ENCODE measurements around the gene SLC12A8. TPM values are rescaled to one million over a fixed set of nuclear protein-coding genes. Genes with fewer than 3 reads are reported as not detected.
"Not testable (repeated sequence)": the region's sequence is repeated elsewhere in the genome, so short reads cannot be mapped to it uniquely, and the experiment has no call there.

SLC12A8 gene
- total RNA-seq, 1 donor from 2014 or later = 0.20 TPM

DNA sequence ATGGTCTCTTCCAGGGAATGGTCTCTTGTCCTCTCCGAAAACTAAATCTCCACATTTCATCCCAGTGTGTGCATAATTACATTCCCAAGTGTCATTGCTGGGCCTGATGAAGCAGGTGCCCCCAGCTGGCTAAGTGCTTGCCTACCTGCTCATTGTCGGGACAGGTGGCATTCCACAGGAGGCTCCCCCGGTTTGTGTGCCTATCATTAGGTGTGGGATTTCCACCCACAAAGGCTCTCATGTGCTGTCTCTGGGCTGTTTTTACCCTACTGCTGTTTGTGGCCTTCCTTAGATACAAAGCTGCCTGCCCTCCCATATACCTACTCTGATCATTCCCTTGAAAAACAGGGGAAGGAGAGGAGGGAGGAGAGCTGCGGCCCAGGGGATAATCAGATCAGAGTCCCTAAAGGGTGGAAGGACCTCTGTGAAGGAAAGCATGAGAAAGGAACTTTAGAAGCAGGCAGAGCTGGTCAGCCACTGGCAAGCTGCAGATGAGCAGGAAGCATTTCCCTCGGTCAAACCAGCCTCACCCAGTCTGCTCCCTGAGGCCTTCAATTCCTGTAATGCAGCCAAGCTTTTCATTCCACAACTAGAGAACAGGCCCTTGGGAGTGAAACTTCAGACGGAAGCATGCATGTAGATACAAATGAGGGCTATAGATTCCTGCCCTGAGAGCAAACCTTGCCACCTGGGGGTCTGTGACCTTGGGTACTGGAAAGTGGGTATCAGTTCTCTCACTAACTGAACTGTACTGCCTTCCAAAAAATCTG, 96.1 kb downstream of the SLC12A8 start:
- DNase-seq (ENCODE audit: low read depth in 2 of 2) = peak in 1 of 2 donors; percentile 28

DNA sequence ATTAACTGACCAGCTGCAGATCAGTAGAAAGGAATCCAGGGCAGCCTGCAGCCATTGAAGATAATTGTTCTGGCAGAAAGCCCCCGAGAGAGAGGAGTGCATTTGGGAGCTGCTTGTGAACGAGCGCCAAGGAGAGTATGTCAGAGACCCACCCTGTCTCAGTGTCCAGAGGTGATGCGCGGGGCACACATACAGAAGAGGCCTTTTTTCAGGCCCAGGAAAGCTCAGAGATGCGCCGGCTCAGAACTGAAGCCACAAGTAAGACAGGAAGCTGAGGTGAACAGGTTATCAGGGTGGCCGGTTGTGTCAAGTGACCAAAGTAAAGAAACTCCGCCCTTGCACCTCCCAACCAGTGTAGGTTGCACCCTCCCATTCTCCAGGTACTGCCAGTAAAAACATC, 96.9 kb downstream of the SLC12A8 start:
- DNase-seq (ENCODE audit: low read depth in 2 of 2) = no peak

DNA sequence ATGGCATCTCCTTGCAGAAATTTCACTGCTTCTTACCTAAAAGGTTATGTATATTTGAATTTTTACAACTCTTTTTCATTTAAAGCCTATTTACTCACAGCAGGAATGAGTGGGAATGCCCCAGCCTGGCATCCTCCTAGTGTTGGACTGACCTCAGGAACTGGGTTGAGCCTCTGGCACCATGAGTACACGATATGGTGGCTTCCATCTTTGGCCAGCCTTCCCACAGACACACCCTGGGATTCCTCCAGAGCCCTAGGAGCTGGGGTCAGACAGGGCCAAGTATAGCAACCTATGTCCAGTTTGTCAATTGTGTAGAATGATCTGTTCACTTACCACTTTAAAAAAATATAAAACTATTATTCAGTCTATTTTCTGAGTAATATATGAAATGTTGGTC, 99.6 kb downstream of the SLC12A8 start:
- no peak for DNase-seq (ENCODE audit: low read depth in 2 of 2)

DNA sequence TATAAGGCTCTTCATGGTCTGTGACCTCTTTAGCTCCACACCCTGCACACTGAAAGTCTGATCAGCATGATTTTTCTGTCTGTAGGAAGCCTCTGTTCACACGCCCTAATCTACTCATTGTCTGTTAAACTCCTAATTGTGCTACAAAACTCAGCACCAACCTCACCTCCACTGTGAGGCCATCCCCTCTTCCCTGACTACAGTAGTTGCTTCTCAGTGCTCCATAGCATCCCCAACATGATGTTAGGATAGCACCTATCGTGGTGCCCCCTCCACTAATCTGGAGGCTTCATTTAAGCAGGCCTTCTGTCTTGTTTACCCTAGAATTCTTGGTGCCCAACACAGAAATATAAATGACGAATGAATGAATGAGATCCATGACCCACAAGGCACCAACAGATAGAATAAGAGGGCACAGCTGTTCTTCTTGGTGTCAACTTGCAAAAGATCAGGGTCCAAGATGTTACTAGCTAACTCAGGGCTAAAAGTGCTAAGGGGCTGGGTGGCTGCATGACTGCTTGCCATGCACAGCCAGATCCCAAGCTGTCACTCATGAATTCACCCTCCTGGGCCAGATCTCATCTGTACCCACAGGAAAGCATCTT, 101.6 kb downstream of the SLC12A8 start:
- DNase-seq (ENCODE audit: low read depth in 2 of 2) = no peak

DNA sequence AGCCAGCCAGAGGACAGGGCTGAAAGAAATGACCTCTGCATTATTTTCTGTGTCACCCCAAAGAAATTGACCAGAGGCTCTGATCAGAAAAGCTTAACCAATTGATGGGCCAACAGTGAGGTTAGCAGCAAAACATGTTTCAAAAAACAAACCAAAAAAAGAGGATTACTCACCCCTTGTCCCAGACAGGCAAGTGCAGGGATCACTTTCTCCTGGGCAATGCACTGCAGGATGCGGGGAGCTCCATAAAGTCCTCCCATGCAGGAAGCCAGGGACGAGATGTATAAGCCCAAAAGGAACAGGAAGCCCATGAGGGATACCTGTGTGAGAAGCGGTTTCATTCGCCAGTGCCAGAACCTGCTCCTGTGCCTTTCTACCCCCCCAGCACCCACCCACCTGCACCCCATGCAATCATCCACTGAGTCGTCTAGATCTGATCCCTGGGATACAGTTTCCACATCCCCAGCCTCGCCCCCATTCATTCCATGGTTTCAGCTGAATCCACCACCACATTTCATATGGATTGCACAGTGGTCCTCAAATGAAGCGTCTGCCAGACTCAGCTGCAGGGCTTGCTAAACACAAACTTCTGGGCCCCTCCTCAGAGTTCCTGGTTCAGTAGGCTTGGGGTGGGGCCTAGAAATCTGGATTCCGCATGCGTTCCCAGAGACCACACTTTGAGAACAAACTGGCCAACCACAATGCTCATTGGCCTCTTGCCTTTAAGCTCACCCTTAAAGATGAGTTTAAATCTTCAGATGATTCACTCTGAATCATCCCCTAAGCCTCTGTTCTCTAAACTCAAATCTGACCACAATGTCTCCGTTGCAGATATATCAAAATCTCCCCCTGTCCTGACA, 102.3 kb downstream of the SLC12A8 start:
- peak in 1 of 2 donors; percentile 79 for DNase-seq (ENCODE audit: low read depth in 2 of 2)

DNA sequence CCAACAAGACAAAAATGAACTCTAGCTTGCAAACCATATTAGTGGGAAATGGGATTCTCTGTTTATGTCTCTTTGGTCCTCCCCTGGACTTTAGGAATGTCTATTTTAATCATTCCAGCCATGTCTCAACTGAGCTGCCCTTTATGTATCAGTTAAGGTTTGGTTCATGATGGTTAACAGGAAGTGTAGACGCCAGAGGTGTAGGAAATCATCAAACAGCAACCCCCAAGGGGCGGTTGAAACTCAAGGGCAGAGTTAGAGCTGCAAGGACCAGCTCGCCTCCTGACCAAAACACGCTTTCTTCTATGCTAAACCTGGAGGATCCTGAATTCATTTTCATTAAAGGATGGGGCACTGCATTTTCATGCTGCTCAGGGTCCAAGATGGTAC, 103.0 kb downstream of the SLC12A8 start:
- no peak for DNase-seq (ENCODE audit: low read depth in 2 of 2)

DNA sequence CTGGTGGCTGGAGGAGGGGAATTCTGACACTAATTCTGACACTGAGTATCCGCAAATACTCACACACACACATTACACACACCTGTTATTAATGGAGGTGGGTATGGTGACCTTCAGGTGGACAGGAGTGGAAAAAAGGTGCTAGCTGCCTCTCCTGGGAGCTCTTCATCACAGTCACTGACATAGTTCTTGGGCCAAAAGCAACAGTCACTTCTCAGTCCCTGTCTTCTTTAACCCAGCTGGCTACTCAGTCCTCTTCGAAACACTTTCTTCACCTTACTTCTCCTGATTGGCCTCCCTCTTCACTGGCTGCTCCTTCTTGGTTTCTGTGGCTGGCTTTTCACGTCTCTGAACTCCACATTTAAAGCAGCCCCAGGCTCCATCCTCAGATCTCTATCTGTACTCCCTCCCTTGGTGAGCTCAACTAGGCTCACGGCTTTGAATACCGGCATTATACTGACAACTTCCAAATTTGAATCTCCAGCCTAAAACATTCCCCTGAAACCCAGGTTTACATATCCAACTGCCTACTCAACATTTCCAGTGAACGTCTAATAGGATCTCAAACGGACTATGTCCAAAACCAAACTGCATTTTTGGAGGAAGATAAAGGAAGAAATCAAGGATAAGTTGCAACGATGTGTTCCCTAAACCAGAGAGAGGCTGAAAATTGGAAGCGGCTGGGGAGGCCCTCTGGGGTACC, 103.6 kb downstream of the SLC12A8 start:
- DNase-seq (ENCODE audit: low read depth in 2 of 2) = no peak

DNA sequence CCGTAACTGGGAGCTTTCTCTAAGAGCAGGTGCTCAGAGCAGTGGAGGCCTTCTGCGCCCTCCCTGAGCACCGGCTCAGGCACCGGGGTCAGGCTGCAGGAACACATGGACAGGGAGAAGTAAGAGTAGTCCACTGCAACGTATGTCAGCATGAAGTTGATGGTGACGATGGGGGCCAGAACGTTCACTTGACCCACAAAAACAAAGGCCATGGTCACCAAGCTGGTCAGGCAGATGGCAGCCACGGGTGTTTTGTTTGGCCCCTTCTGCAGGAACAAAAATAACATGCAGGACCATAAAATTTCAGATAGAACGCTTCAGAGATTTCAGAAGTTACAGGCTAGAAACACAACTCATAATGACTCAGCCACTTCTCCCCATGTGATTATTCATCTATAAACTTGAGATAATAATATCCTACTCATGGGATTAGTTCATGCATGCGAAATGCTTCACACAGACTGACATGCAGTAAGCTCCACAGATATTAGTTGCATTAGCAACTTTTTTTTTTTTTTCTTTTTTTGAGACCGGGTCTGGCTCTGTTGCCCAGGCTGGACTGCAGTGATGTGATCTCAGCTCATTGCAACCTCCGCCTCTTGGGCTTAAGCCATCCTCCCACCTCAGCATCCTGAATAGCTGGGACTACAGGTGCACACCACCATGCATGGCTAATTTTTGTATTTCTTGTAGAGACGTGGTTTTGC, 104.5 kb downstream of the SLC12A8 start:
- DNase-seq (ENCODE audit: low read depth in 2 of 2) = peak; percentile 65 to 68

DNA sequence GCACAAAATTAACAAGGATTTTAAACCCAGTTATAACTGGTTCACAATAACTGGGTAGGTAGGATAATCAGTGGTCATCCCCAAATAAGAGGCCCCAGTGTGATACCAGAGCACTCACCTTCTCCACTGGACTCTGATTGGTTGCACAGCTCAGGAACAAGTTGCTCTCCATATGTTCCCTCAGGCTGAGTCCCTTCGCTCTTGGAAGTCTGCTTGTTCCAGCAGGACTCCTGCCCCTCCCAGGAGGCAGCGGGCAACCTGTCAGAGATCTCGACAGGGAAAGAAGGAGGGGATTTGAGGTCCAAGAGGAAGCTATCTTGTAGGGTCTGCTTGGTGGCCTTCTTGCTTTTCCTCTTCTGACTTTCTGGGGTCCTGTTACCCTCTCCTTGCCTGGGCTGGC, 105.2 kb downstream of the SLC12A8 start:
- DNase-seq (ENCODE audit: low read depth in 2 of 2) = no peak

DNA sequence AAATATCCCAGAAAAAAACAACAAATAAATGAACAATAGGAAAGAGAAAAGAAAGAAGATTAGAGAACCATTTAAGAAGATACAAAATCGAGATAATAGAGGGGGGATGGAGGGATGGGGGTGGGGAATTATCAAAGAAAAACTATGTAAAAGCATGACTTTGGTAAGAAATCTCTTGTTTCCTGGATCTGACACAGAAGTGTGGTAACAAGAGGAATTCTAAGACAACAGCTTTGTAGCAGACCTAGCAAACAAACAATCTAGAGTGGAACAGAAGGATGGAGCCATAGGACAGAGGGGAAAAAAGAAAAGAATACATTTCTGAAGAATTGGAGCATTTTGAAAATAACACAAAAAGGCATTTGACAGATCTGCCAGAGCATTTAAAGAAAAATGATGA, 107.4 kb downstream of the SLC12A8 start:
- DNase-seq (ENCODE audit: low read depth in 2 of 2) = no peak

DNA sequence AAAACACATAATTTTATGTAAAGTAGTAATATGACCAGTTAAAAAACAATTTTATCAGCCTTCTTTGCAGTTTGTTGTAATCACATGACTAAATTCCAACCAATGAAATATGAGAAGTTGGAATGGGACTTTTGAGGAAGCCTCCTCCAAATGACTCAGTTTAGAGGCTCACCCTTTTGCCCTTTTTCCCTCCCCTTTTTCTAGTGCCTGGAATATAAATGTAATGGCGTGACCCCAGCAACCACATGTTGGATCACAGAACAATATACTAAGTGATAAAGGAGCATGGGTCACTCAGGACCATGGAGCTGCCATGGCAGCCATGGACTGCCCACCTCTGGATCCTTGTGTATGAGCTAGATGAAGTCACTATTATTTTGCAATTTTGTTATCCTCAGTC, 107.9 kb downstream of the SLC12A8 start:
- DNase-seq (ENCODE audit: low read depth in 2 of 2) = no peak

DNA sequence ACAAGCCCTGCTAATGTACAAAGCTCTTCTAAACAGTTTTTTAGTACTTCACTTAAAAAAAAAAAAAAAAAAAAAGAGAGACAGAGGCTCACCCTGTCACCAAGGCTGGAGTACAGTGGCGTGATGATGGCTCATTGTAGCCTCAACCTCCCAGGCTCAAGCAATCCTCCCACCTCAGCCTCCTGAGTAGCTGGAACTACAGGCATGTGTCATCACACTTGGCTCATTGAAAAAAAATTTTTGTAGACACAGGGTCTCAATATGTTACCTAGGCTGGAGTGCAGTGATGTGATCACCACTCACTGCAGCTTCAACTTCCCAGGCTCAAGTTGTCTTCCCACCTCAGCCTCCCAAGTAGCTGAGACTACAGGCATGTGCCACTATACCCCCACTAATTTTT, 109.1 kb downstream of the SLC12A8 start:
- DNase-seq (ENCODE audit: low read depth in 2 of 2) = no peak

DNA sequence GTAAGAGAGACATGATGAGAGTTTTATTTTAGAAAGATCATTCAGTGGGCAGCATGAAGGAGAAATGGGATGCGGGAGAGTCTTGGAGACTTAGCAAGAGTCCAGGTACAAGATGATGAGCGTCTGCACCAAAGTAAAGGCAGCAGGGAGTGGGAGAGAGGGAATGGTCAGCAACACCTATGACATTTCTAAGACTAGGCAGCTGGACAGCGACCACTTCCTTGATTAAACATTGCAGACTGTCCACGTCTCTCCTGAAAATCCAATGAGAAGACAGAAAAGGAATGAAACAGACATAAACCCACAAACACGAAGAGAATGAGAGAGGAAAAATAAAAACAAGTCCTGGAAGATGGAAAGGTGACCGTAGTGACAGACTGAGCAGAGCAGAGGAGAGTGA, 110.1 kb downstream of the SLC12A8 start:
- DNase-seq (ENCODE audit: low read depth in 2 of 2) = no peak

DNA sequence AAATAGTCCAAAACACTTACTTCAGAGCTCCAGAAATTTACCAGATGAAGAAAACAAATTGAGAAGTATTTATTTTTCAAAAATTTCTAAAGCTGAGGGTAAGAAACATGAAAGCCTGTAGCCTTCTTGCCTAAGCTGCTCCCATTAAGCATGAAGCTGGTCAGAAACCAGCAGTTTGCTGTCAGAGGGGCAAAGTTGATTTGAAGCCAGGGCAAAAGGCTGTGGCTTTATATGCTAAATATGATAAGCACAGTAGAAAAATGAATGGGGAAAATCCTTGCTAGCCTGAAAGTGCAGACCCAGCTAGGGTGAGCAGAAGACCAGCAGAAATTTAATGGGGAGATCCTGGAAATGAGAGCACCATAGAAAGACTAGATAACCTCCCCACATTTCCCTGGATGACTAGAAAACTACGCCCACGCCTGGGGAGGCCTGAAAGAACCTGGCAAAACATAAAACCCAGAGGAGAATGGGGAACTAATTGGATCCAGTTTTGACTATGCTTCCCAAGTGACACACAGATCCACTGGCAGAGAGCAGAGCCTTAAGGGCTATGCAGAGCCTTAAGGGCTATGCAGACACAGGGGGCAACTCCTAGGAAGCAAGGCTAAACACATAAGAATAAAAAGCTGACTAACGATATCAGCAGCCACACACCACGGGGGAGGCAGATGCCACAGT, 113.8 kb downstream of the SLC12A8 start:
- no peak for DNase-seq (ENCODE audit: low read depth in 2 of 2)

DNA sequence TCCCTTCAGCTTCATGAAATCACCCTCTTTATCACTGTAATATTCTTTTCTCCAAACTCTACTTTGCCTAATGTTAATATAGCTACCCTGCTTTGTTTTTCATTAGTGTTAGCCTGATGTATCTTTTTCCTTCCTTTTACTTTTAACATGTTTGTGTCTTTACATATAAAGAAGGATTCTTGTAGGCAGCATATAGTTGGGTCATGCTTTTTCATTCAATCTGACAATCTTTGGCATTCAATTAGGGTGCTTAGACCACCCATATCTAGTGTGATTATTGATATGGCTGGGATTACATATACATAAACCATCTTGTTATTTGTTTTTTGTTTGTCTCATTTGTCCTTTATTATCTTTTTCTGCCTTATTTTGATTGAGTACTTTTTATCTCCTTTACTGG, 121.9 kb downstream of the SLC12A8 start:
- DNase-seq (ENCODE audit: low read depth in 2 of 2) = no peak

DNA sequence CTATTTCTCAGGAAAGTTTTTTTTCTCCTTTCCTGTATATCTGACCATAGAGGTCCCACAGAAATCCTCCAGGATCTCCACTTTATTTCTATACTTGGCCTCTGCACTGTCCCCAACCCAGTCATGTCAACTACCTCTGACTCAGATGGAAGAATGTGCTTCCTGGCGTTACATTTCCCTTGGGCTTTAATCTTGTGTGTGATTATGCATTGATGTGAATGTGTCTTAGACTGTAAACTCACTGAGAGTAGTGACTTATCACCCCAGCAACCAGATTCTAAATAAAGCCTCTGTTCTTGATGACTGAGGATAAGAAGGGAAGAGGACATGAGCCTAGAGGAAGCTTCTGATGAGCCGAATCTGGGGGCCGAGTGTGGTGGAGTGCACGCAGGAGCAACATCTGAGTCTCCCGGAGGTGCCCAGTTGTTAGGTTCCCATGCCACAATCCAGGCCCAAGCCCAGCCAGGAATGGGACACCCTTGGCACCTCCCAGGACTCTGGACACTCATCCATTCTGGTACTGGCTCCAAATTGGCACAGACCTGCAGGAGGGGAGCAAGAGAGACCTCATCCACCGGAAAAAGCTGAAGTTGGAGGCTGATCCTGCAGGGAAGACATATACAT, 124.7 kb downstream of the SLC12A8 start:
- DNase-seq (ENCODE audit: low read depth in 2 of 2) = peak in 1 of 2 donors; percentile 83

DNA sequence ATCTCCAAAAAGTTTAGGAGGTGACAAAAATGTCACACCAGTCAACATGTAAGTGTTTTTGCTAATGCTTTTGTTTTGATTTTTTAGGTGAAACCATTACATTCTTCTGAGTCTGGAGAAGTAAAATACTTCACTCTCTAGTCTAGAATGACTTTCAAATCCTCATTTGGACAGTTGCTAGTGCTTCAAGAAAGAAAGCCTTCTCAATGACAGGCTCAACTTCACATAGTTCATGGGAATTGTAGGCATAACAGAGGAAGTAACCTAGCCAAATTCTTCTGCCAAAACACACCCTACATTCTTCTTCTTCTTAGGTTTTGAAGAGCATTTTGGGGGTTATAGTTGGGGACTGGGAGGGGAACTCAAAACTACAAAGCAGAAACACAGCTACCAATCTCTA, 127.4 kb downstream of the SLC12A8 start:
- DNase-seq (ENCODE audit: low read depth in 2 of 2) = no peak

DNA sequence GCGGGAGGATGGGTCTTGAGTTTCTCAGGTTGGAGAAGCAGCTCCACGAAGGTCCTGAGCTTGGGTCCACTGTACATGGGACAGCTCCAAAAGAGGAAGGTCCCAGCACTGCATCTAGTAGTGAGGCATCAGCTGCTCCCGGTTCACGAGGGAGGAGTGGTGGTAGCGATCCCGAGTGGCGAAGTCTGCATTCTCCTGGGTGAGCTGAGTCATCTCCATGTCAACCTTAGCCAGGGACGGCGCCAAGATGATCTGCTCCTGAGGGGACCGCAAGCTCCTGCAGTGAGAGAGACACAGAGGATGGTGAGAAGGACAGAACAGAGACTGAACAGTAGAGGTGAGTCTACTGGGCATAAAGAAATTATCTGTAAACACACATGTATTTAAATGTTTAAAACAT, 128.8 kb downstream of the SLC12A8 start:
- DNase-seq (ENCODE audit: low read depth in 2 of 2) = peak in 1 of 2 donors; percentile 30

DNA sequence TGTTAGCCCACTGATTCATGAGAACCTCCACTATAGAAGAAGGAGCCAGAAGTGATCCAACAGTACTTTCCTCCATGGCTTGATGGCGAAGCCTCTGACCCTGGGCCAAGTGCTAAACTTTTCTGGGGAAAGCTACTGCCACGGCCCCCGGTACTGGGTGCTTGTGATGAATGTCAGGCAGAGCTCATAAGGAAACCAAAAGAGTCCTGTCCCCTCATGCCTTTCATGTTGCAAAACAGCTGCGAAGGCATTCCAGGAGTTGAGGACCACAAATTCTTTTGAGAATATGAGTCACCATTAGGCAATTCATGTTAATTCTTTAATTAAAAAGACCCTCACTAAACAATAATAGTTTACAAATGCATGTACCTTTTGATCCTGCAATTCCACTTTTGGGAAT, 130.2 kb downstream of the SLC12A8 start:
- not testable (repeated sequence) for DNase-seq (ENCODE audit: low read depth in 2 of 2)

DNA sequence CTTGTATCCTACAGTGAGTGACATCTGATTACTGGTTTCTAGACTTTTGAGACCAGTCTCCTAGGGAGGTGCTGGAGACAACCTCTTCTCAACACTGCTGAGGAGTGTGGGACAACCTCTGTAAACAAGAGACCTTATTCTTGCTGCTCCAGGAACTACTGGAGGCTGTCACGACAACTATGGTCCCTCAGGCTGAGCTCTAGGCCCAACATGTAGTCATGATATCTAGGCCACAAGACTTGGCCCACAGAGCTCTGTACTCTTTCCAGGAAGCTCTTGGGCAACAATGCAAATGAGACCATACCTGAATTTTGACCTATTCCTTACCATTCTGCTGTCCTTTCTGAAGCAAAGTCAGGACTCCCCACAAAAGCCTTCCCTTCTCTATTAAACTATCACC, 132.5 kb downstream of the SLC12A8 start:
- no peak for DNase-seq (ENCODE audit: low read depth in 2 of 2)
